Choroid plexus epithelial cell (primary cell): ENCODE data around the gene PRLH.

Source experiments
- DNase-seq: peaks from one replicate; pipeline ENCODE4 v3.0.0-alpha.2; 2010; ENCODE audit warnings: low read depth
- H3K4me3 ChIP-seq: 2 replicates; pipeline ENCODE4 v1.5.1; 2011; ENCODE audit warnings: low read depth, mild to moderate bottlenecking, control low read depth, low read length, moderate library complexity
- CTCF ChIP-seq: conservative IDR thresholded peaks from 2 replicates; pipeline ENCODE4 v1.5.1; 2011; ENCODE audit warnings: low read depth, mild to moderate bottlenecking, control low read depth, inconsistent platforms, low read length, moderate library complexity

Gene PRLH

GRCh38 chr2:237546876-237547395 lies 19.4 kb upstream of the PRLH start:
- TF ChIP-seq CTCF: no peak
- no peak for DNase-seq
- H3K4me3 ChIP-seq: no peak overlapping the region

- DNase-seq: peak; percentile 66
- TF ChIP-seq CTCF: no peak
- no peak overlapping the region for H3K4me3 ChIP-seq
Measured at GRCh38 chr2:237547841-237548416, 18.4 kb upstream of the PRLH start.

GRCh38 chr2:237549216-237549615 lies 17.2 kb upstream of the PRLH start:
- no peak for DNase-seq
- no peak overlapping the region for H3K4me3 ChIP-seq
- TF ChIP-seq CTCF: no peak

- H3K4me3 ChIP-seq: no peak overlapping the region
- TF ChIP-seq CTCF: no peak
- DNase-seq: no peak
Measured at GRCh38 chr2:237549643-237550415, 16.5 kb upstream of the PRLH start.

- DNase-seq: no peak
- TF ChIP-seq CTCF: no peak
- H3K4me3 ChIP-seq: no peak overlapping the region
Measured at GRCh38 chr2:237551071-237551574, 15.3 kb upstream of the PRLH start.

GRCh38 chr2:237552908-237553307 lies 13.5 kb upstream of the PRLH start:
- no peak overlapping the region for H3K4me3 ChIP-seq
- TF ChIP-seq CTCF: no peak
- no peak for DNase-seq
